HEK293 (cell line): ENCODE data around the gene MNX1.

Experiments used
- KLF1 ChIP-seq: fragments of 450-650 bp; formaldehyde crosslinking; IDR thresholded peaks from 2 replicates; pipeline ENCODE4 v1.5.1; 2016; ENCODE audit warnings: missing biosample characterization, missing genetic modification characterization
- PRDM6 ChIP-seq: fragments of 450-650 bp; formaldehyde crosslinking; IDR thresholded peaks from 2 replicates; pipeline ENCODE4 v1.5.1; 2017; ENCODE audit warnings: missing biosample characterization, missing genetic modification characterization
- TRIM28 ChIP-seq: IDR thresholded peaks from 2 replicates; pipeline ENCODE4 v1.6.1; 2011; ENCODE audit warnings: low read length, control low read depth, borderline replicate concordance
- ZBTB26 ChIP-seq: fragments of 450-650 bp; formaldehyde crosslinking; optimal IDR thresholded peaks from 2 replicates; pipeline ENCODE3; 2016; ENCODE audit warnings: missing biosample characterization, mild to moderate bottlenecking, missing genetic modification characterization
- ZNF10 ChIP-seq: fragments of 450-650 bp; formaldehyde crosslinking; IDR thresholded peaks from 2 replicates; pipeline ENCODE4 v1.5.1; 2017; ENCODE audit warnings: missing biosample characterization, missing genetic modification characterization
- ZNF214 ChIP-seq: fragments of 450-650 bp; formaldehyde crosslinking; IDR thresholded peaks from 2 replicates; pipeline ENCODE4 v1.5.1; 2017; ENCODE audit warnings: missing biosample characterization, mild to moderate bottlenecking, missing genetic modification characterization, borderline replicate concordance
- ZNF311 ChIP-seq: fragments of 450-650 bp; formaldehyde crosslinking; IDR thresholded peaks from 2 replicates; pipeline ENCODE4 v1.5.1; 2017; ENCODE audit warnings: missing biosample characterization, missing genetic modification characterization, borderline replicate concordance
- ZNF324 ChIP-seq: fragments of 450-650 bp; formaldehyde crosslinking; IDR thresholded peaks from 2 replicates; pipeline ENCODE4 v1.5.1; 2016; ENCODE audit warnings: missing biosample characterization, missing genetic modification characterization
- ZNF585B ChIP-seq: fragments of 450-650 bp; formaldehyde crosslinking; IDR thresholded peaks from 2 replicates; pipeline ENCODE4 v1.5.1; 2016; ENCODE audit warnings: missing biosample characterization, missing genetic modification characterization
- ZSCAN30 ChIP-seq: fragments of 450-650 bp; IDR thresholded peaks from 2 replicates; pipeline ENCODE4 v1.5.1; 2018; ENCODE audit warnings: missing biosample characterization, mild to moderate bottlenecking, missing genetic modification characterization, moderate library complexity
- TF ChIP-seq, protein P1 (sequence below): fragments of 450-650 bp; formaldehyde crosslinking; IDR thresholded peaks from 2 replicates; pipeline ENCODE4 v1.5.1; 2016; ENCODE audit warnings: missing biosample characterization, missing genetic modification characterization
- TF ChIP-seq, protein P2 (sequence below): fragments of 450-650 bp; formaldehyde crosslinking; IDR thresholded peaks from 2 replicates; pipeline ENCODE4 v1.5.1; 2016; ENCODE audit warnings: missing biosample characterization, missing genetic modification characterization

- TF ChIP-seq, protein P1, sequence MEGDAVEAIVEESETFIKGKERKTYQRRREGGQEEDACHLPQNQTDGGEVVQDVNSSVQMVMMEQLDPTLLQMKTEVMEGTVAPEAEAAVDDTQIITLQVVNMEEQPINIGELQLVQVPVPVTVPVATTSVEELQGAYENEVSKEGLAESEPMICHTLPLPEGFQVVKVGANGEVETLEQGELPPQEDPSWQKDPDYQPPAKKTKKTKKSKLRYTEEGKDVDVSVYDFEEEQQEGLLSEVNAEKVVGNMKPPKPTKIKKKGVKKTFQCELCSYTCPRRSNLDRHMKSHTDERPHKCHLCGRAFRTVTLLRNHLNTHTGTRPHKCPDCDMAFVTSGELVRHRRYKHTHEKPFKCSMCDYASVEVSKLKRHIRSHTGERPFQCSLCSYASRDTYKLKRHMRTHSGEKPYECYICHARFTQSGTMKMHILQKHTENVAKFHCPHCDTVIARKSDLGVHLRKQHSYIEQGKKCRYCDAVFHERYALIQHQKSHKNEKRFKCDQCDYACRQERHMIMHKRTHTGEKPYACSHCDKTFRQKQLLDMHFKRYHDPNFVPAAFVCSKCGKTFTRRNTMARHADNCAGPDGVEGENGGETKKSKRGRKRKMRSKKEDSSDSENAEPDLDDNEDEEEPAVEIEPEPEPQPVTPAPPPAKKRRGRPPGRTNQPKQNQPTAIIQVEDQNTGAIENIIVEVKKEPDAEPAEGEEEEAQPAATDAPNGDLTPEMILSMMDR (tag by site-specific recombination) = no peak
- TF ChIP-seq TRIM28 = no peak
- TF ChIP-seq ZBTB26 = no peak
- TF ChIP-seq ZNF214 = no peak
- TF ChIP-seq ZNF324 (tag by site-specific recombination) = no peak
- no peak for TF ChIP-seq ZSCAN30 (tag by site-specific recombination)
- no peak for TF ChIP-seq KLF1
- no peak for TF ChIP-seq ZNF311 (tag by site-specific recombination)
- no peak for TF ChIP-seq ZNF10 (tag by site-specific recombination)
- TF ChIP-seq ZNF585B (tag by site-specific recombination) = no peak
- TF ChIP-seq, protein P2, sequence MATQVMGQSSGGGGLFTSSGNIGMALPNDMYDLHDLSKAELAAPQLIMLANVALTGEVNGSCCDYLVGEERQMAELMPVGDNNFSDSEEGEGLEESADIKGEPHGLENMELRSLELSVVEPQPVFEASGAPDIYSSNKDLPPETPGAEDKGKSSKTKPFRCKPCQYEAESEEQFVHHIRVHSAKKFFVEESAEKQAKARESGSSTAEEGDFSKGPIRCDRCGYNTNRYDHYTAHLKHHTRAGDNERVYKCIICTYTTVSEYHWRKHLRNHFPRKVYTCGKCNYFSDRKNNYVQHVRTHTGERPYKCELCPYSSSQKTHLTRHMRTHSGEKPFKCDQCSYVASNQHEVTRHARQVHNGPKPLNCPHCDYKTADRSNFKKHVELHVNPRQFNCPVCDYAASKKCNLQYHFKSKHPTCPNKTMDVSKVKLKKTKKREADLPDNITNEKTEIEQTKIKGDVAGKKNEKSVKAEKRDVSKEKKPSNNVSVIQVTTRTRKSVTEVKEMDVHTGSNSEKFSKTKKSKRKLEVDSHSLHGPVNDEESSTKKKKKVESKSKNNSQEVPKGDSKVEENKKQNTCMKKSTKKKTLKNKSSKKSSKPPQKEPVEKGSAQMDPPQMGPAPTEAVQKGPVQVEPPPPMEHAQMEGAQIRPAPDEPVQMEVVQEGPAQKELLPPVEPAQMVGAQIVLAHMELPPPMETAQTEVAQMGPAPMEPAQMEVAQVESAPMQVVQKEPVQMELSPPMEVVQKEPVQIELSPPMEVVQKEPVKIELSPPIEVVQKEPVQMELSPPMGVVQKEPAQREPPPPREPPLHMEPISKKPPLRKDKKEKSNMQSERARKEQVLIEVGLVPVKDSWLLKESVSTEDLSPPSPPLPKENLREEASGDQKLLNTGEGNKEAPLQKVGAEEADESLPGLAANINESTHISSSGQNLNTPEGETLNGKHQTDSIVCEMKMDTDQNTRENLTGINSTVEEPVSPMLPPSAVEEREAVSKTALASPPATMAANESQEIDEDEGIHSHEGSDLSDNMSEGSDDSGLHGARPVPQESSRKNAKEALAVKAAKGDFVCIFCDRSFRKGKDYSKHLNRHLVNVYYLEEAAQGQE = no peak
- no peak for TF ChIP-seq PRDM6 (tag by site-specific recombination)
Observed at GRCh38 chr7:157054927-157055326, 44.5 kb upstream of the MNX1 start.
